22Rv1 (cell line): Measurements from ENCODE around the gene TNNI3K.

Experiments used
- H3K27ac ChIP-seq: fragments of 450-650 bp; 2 replicates; pipeline ENCODE4 v1.5.1; 2017
- CTCF ChIP-seq: fragments of 450-650 bp; IDR thresholded peaks from 2 replicates; pipeline ENCODE4 v1.5.1; 2017; ENCODE audit warnings: mild to moderate bottlenecking
- ZFX ChIP-seq: fragments of 450-650 bp; IDR thresholded peaks from 2 replicates; pipeline ENCODE4 v1.6.1; 2017; ENCODE audit warnings: antibody characterized with exemption, borderline replicate concordance

The TNNI3K gene

DNA sequence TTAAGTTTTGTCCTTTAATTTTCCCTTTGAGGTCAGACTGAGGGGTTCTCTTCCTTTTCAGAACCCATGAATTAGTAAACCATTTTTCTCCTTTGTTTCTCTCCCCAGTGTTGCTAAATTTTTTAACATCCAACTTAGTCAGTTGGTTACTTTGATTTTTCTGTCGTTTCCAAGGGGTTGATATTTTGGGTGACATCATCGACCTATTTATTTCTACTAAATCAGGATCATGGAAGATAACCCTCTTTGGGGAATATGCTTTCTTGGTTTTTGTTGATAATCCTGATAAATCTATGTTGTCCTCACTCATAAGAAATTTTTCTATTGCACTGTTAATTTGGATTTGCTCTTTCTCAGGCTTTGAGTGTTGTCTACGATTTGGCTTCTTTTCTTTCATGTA is 236.3 kb downstream of the TNNI3K start:
- H3K27ac ChIP-seq = no peak overlapping the region
- no peak for TF ChIP-seq ZFX
- TF ChIP-seq CTCF = no peak

DNA sequence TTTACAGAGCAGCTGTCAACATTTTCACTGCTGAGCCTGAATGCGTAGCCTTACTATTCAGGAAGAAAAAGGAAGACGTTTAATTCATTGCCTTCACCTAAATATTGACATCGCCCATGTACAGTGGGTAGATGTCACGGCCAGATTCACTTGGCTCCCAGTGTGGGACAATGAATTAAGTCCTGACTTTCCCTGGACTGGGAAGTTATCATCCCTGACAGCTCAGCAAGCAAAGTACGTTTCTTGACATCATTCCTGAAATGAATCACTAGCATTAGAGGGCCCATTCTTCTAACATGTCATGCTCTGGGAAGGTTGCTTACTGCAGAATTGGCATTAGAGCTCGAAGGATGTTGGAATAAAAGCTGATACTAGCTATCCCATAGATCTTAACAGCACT is 239.4 kb downstream of the TNNI3K start:
- no peak overlapping the region for H3K27ac ChIP-seq
- TF ChIP-seq ZFX (no peak), CTCF (no peak)

DNA sequence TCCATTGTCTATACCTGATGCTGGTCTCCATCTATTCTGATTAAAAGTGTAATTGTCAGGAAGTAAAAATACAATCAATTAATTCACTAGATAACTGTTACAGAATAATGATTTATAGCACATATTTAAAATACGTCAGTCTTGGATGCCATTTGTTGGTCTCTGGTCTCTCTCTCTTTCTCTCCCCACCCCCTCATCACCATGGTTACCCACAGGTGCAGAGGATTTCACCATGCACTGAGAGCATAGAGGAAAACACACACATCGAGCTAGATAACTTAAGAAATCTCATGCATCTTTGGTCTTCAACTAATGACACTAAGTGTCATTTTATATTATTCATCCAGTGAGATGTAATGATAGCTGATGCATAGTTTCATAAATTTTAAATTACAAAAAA is 243.8 kb downstream of the TNNI3K start:
- no peak overlapping the region for H3K27ac ChIP-seq
- TF ChIP-seq ZFX (no peak), CTCF (no peak)

DNA sequence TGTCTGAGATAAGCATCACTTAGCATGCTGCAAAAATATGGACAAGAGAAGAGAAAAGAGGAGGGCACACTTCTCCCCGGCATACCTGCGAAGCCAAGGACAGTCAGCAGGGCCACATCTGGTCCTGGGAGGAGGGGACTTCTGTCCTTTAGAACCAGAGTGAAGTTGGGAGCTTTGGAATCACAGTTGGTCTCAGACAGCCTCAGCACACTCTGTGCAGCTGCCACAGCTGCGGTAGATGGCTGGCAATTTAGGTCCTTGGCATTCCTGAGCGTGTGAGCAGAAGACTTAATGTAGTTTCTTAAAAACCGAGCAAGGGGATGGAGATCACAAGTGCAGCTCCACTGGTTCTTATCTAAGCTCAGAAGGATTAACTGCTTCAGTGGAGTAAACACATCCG is 244.9 kb downstream of the TNNI3K start:
- H3K27ac ChIP-seq = no peak overlapping the region
- TF ChIP-seq CTCF = no peak
- no peak for TF ChIP-seq ZFX

DNA sequence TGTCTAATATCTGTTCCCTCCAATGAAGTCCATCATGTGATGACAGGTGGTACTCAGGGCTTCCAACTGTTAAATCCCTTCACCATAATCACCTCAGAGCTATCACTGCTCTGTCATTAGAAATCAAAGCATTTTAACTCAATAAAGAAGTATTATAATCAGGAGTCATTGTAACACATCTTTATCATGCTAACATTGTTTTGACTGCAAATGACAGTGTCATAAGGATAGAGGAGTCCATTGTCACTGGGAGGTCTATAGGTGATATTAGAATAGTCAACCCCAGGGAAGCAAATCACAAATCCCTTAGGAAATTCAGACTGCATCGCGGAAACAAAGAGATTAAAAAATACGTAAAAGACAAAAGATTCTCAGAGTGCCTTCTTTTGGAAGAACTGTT is 246.4 kb downstream of the TNNI3K start:
- no peak overlapping the region for H3K27ac ChIP-seq
- TF ChIP-seq CTCF (no peak), ZFX (no peak)

- TF ChIP-seq ZFX (no peak), CTCF (no peak)
- H3K27ac ChIP-seq = no peak overlapping the region
Observed at GRCh38 chr1:74485622-74486021, 250.4 kb downstream of the TNNI3K start.

DNA sequence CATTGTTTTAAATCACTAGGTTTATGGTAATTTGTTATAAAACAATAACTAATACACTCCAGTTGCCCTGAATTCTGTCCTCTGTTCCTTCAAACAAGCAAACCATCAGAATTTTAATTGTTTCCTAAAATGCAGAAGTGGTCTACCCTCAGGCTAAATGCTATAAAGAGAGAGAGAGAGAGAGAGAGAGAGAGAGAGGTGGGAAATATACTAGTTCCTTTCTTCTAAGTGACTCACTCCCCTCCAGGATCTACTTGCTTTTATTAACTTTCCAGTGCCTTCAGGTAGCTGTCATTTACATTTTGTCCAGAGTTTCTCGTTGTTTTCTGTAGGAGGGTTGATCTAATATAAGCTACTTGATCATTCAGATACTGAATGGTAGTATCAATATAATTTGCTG is 250.8 kb downstream of the TNNI3K start:
- no peak overlapping the region for H3K27ac ChIP-seq
- TF ChIP-seq CTCF = no peak
- TF ChIP-seq ZFX = no peak
